Right cardiac atrium (tissue), 5 donors: Measurements from ENCODE around the gene CSNK1A1. TPM values are rescaled to one million over a fixed set of nuclear protein-coding genes. Genes with fewer than 3 reads are reported as not detected.
"Not testable (repeated sequence)": the region's sequence is repeated elsewhere in the genome, so short reads cannot be mapped to it uniquely, and the experiment has no call there.

Source experiments
- ATAC-seq, 2 donors: fragments of 200-7000 bp; cut with Tn5 transposase; one replicate each; pipeline versions ENCODE4 v1.8.0 to v1.9.1; 2020; ENCODE audit warnings: moderate library complexity in 2 of 2, mild to moderate bottlenecking in 1 of 2
- DNase-seq, 3 donors: peaks; one replicate each; pipeline ENCODE4 v3.0.0-alpha.2; 2020
- H3K27ac ChIP-seq: one replicate; pipeline ENCODE4 v1.5.1; 2013; ENCODE audit warnings: mild to moderate bottlenecking, low read length, control low read depth, moderate library complexity
- H3K27me3 ChIP-seq: one replicate; pipeline ENCODE4 v1.6.1; 2013; ENCODE audit not compliant: control insufficient read depth, insufficient read depth
- H3K4me1 ChIP-seq: one replicate; pipeline ENCODE4 v1.6.1; 2013; ENCODE audit warnings: low read length; ENCODE audit not compliant: control insufficient read depth, insufficient read depth
- H3K4me3 ChIP-seq: one replicate; pipeline ENCODE4 v1.5.1; 2013; ENCODE audit warnings: low read length, control low read depth
- H3K9me3 ChIP-seq: one replicate; pipeline ENCODE4 v1.6.1; 2013; ENCODE audit warnings: low read length; ENCODE audit not compliant: control insufficient read depth
- WGBS: extraction: QIAGEN DNeasy Blood & Tissue Kit; methylation state at CpG from one replicate; pipeline ENCODE4 v1.1.7; 2013; 5-methylcytosine and 5-hydroxymethylcytosine counted together
- intact Hi-C, 4 donors: fragments of 100-400 bp; cut with DNase I; formaldehyde crosslinking; loops; one replicate each; pipeline versions ENCODE4 v1.11.0 to v1.14.0; 2022 to 2023
- polyA plus RNA-seq: library from polyadenylated mRNA; stranded (reverse); fragments of 200-250 nt; gene quantifications from one replicate; pipeline ENCODE4 v1.2.3, GENCODE V29; 2013
- total RNA-seq, 4 donors: library from RNA; stranded (reverse); fragmentation: NEBNext Ultra II Directional; extraction: Animal tissue kit (Norgen Biotek cat#: 25700); gene quantifications; one replicate each; pipeline ENCODE4 v1.2.1, GENCODE V29; 2021
- donor health status: healthy with polysubstance abuse.
- donor health status: DM: no; HTN: yes; CAD: no.
- donor health status: DM: no; HTN: no; CAD: no.
- donor health status: DM: no; HTN: yes; CAD: no; lungs with severe emphysema.
- donor health status: DM: yes; HTN: yes; CAD: no.

Gene CSNK1A1
- total and polyA plus RNA-seq, 5 donors = 74.5 to 433 (median 235) TPM

DNA sequence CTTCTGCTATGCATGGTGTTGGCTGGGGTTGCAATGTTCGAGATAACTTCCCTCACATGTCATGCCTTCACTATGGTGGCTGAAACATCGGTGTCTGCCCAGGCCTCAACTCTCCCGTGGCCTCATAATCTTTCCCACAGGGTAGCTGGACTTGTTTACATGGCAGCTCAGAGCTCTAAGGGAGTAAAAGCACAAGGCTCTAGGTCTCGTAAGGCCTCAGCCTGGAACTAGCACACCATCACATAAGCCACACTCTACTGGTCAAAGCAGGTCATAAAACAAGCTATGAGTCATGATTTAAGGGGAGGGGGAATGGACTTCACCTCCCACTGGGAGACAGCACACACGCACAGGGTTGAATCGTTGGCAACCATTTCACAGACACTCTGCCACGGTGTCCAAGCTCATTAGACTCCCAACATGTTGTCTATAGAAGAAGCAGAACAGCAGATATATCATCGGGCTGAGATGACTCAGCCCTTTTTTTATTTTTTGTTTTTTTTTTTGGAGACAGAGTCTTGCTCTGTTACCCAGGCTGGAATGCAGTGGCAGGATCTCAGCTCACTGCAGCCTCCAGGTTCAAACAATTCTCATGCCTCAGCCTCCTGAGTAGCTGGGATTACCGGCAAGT is 105.4 kb downstream of the CSNK1A1 start:
- H3K4me1 ChIP-seq = peaks cover 33% of the 10 kb centered on the region
- H3K9me3 ChIP-seq = no peaks in the 10 kb centered on the region
- DNase-seq = peak in 2 of 3 donors; percentile 49 to 66
- peak overlapping the region; percentile 87 for H3K27ac ChIP-seq
- intact Hi-C loops = loop anchor here in 2 of 4 donors (5.0 to 10.0 kb wide), 2 partner anchors 49 to 106 kb away; partner anchors contain the start of gene CSNK1A1 (in 1 of the 2)
- no peaks in the 10 kb centered on the region for H3K27me3 ChIP-seq
- WGBS = 41% methylated on average over 9 of the region's 9 CpGs
- ATAC-seq = peak; percentile 30 to 31
- no peak overlapping the region for H3K4me3 ChIP-seq

DNA sequence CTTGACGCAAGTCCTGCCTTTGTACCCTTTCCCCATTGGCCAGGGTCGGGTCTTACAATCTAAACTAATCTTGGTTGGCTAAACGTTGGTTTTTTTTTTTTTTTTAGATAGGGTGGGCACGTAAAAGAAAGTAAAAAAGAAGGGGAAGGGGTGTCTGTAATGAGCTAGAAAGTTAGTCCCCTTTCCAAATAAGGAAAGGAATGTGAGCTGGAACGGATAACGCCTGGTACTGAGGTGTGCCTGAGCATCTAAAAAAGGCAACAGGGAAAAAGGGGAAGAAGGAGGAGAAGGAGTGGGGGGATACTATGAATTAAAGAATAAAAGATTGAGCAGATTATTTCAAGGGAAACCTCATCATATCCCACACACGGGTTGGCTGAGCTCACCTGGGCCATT is 105.9 kb downstream of the CSNK1A1 start:
- Histone ChIP-seq H3K9me3 (no peaks in the 10 kb centered on the region), H3K27ac (peak overlapping the region; percentile 87), H3K27me3 (no peaks in the 10 kb centered on the region), H3K4me3 (no peak overlapping the region), H3K4me1 (peaks cover 29% of the 10 kb centered on the region)
- ATAC-seq (no peak), DNase-seq (no peak)
- 52% methylated on average over 7 of the region's 7 CpGs for WGBS
- intact Hi-C loops = loop anchor here in 2 of 4 donors (5.0 to 10.0 kb wide), 2 partner anchors 49 to 107 kb away; partner anchors contain the start of gene CSNK1A1 (in 1 of the 2)

DNA sequence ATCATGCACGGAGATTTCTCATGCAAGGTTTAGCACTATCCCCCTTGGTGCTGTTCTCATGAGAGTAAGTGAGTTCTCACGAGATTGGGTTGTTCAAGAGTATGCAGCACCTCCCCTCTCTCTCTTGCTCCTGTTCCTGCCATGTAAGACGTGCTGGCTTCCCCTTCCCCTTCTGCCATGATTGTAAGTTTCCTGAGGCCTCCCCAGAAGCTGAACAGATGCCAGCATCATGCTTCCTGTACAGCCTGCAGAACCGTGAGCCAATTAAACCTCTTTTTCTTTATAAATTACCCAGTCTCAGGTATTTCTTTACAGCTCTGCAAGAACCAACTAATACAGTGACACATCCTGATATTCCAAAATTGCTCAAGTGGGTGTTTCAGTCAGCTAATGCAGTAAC is 106.8 kb downstream of the CSNK1A1 start:
- DNase-seq, ATAC-seq, H3K4me3 ChIP-seq, H3K9me3 ChIP-seq, H3K27me3 ChIP-seq: not testable (repeated sequence)
- intact Hi-C loops = loop anchor here (5.0 to 10.0 kb wide), 3 partner anchors 50 to 113 kb away; partner anchors contain the start of gene CSNK1A1 (in 2 of the 4)
- H3K4me1 ChIP-seq = peaks cover 22% of the 10 kb centered on the region
- 71% methylated on average over 4 of the region's 4 CpGs for WGBS
- peak overlapping the region; percentile 14 for H3K27ac ChIP-seq

DNA sequence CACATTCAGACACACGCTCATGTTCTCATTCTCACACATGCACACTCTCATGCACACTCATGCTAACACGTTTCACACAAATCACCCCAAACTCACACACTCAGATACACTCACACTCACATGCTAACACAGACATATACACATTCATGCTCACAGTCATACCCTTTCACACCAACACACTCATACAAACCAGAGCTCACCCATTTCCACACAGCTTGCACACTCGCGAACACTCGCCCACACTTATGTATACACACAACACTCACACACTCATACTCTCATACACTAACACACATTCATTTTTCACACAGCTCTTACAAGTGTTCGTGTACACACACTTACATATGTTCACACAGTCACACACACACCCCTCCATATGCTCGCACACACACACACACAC is 108.0 kb downstream of the CSNK1A1 start:
- intact Hi-C loops = loop anchor here (2.0 to 10.0 kb wide), 4 partner anchors 52 to 120 kb away; partner anchors contain the start of gene CSNK1A1 (in 2 of the 4)
- Histone ChIP-seq H3K27ac (peak overlapping the region; percentile 96), H3K27me3 (no peaks in the 10 kb centered on the region), H3K4me3 (no peak overlapping the region), H3K9me3 (no peaks in the 10 kb centered on the region), H3K4me1 (peaks cover 16% of the 10 kb centered on the region)
- ATAC-seq (no peak), DNase-seq (no peak)
- 82% methylated on average over 7 of the region's 7 CpGs for WGBS

- Histone ChIP-seq H3K9me3 (no peaks in the 10 kb centered on the region), H3K27ac (peak overlapping the region; percentile 96), H3K4me1 (peaks cover 12% of the 10 kb centered on the region), H3K27me3 (no peaks in the 10 kb centered on the region), H3K4me3 (no peak overlapping the region)
- ATAC-seq (peak; percentile 77 to 84), DNase-seq (peak; percentile 81 to 95 (median 95))
- intact Hi-C loops = loop anchor here (2.0 to 10.0 kb wide), 4 partner anchors 52 to 120 kb away; partner anchors contain the start of gene CSNK1A1 (in 2 of the 4)
- WGBS = 35% methylated on average over 17 of the region's 17 CpGs
Observed at GRCh38 chr5:149442563-149443182, 108.6 kb downstream of the CSNK1A1 start.

Other genes with a start within 250 kb of the CSNK1A1 start
- 10 to 100 TPM in 1 of 4 donors, 1 to 10 TPM in 3; 9.1 to 11.3 (median 9.4) TPM for gene GRPEL2, start 205.9 kb downstream of the CSNK1A1 start, total RNA-seq
- 4.8 TPM for gene GRPEL2, start 205.9 kb downstream of the CSNK1A1 start, polyA plus RNA-seq
- 1 to 10 TPM; 4.7 to 7.0 (median 6.2) TPM for gene PCYOX1L, start 193.4 kb downstream of the CSNK1A1 start, total RNA-seq
- 3.7 TPM for gene PCYOX1L, start 193.4 kb downstream of the CSNK1A1 start, polyA plus RNA-seq
- gene IL17B, start 172.1 kb downstream of the CSNK1A1 start, total RNA-seq = 1 to 10 TPM in 1 of 4 donors, under 1 TPM in 2, not detected in 1; 0.65 to 2.3 (median 0.94) TPM
- 1.4 TPM for gene IL17B, start 172.1 kb downstream of the CSNK1A1 start, polyA plus RNA-seq
- gene ARHGEF37, start 30.1 kb upstream of the CSNK1A1 start, total RNA-seq = 10 to 100 TPM; 20.6 to 25.7 (median 23.2) TPM
- 10.4 TPM for gene ARHGEF37, start 30.1 kb upstream of the CSNK1A1 start, polyA plus RNA-seq
- 10 to 100 TPM; 11.9 to 17.5 (median 13.6) TPM for gene PPARGC1B, start 178.9 kb upstream of the CSNK1A1 start, total RNA-seq
- gene PPARGC1B, start 178.9 kb upstream of the CSNK1A1 start, polyA plus RNA-seq = 4.5 TPM